Measurements from ENCODE around the gene CCPG1. TPM values are rescaled to one million over a fixed set of nuclear protein-coding genes. Genes with fewer than 3 reads are reported as not detected.

Gene CCPG1
- polyA plus RNA-seq, 1 donor (not counting 4 experiments of a cell fraction or from before 2014, with no cell fraction given): 12.4 TPM

DNA sequence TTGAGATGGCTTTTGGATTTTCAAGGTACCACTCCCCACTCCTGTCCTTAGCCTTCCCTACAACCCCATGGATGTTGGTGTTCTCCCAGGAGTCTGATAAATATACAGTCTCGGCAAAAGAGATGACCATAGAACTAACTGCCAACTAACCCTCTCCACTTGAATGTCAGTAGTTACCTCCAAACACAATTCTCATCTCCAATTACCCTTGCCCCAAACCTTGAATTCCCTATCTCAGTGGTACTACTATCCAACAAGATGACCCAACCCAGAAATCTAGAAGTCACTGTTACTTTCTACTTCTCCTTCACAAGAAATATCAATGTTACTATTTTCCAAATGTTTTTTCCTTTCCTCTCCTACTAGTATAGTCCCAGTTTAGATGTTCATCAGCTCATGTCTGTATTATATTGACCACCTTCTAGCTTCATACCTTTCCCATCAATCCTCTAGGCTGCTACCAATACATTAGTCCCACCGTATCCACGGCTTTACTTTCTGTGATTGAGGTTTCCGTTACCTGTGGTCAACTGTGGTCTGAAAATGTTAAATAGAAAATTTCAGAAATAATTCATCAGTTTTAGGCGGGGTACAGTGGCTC is 51.1 kb downstream of the CCPG1 start:
- no peaks in the 10 kb centered on the region for H4K20me1 ChIP-seq (ENCODE audit: control insufficient read depth, extremely low read depth, insufficient read depth, low read length)
- no peak overlapping the region for H3K27ac ChIP-seq (ENCODE audit: control insufficient read depth, insufficient read depth, low read length)
- H3K27me3 ChIP-seq (ENCODE audit: control insufficient read depth, extremely low read depth, insufficient read depth, low read length): no peaks in the 10 kb centered on the region
- DNase-seq (ENCODE audit: low read depth, low spot score) (no peak), FAIRE-seq (no peak)
- H3K9ac ChIP-seq (ENCODE audit: control insufficient read depth, extremely low read depth, insufficient read depth, low read length): no peak overlapping the region
- TF ChIP-seq EZH2 (IDR thresholded peaks at IDR 0.05; ENCODE audit: low read length): no peak
- TF ChIP-seq, protein P1, sequence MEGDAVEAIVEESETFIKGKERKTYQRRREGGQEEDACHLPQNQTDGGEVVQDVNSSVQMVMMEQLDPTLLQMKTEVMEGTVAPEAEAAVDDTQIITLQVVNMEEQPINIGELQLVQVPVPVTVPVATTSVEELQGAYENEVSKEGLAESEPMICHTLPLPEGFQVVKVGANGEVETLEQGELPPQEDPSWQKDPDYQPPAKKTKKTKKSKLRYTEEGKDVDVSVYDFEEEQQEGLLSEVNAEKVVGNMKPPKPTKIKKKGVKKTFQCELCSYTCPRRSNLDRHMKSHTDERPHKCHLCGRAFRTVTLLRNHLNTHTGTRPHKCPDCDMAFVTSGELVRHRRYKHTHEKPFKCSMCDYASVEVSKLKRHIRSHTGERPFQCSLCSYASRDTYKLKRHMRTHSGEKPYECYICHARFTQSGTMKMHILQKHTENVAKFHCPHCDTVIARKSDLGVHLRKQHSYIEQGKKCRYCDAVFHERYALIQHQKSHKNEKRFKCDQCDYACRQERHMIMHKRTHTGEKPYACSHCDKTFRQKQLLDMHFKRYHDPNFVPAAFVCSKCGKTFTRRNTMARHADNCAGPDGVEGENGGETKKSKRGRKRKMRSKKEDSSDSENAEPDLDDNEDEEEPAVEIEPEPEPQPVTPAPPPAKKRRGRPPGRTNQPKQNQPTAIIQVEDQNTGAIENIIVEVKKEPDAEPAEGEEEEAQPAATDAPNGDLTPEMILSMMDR (optimal IDR thresholded peaks at IDR 0.05 in 1 of 3, IDR thresholded peaks at IDR 0.05 in 1 of 3, conservative IDR thresholded peaks at IDR 0.05 in 1 of 3; ENCODE audit: extremely low read depth in 1 of 3, insufficient read depth in 2 of 3, low read length in 3 of 3): no peak
- H2AFZ ChIP-seq (ENCODE audit: control insufficient read depth, low read length): no peak overlapping the region
- peaks cover 0 to 3% of the 10 kb centered on the region in 2 experiments for H3K36me3 ChIP-seq (ENCODE audit: control insufficient read depth in 2 of 2, extremely low read depth in 1 of 2, insufficient read depth in 2 of 2, low read length in 2 of 2)
- dilution Hi-C loops (cut with MboI; ENCODE audit: extremely low pct_ligation_motif_present, low sequenced_read_pairs): no loop called here
- H3K4me3 ChIP-seq (ENCODE audit: control insufficient read depth in 2 of 3, extremely low read depth in 1 of 3, insufficient read depth in 2 of 3, low read depth in 1 of 3, low read length in 3 of 3): no peak overlapping the region
- no peaks in the 10 kb centered on the region for H3K79me2 ChIP-seq (ENCODE audit: control insufficient read depth, insufficient read depth, low read length)
- H3K4me1 ChIP-seq (ENCODE audit: control insufficient read depth, extremely low read depth, insufficient read depth, low read length): no peaks in the 10 kb centered on the region
- no peak overlapping the region for H3K4me2 ChIP-seq (ENCODE audit: control insufficient read depth, extremely low read depth, insufficient read depth, low read depth, low read length)
- H3K9me3 ChIP-seq (ENCODE audit: control insufficient read depth, low read depth, low read length): no peaks in the 10 kb centered on the region
- H3K9me1 ChIP-seq (ENCODE audit: control insufficient read depth, extremely low read depth, insufficient read depth, low read length): no peaks in the 10 kb centered on the region

DNA sequence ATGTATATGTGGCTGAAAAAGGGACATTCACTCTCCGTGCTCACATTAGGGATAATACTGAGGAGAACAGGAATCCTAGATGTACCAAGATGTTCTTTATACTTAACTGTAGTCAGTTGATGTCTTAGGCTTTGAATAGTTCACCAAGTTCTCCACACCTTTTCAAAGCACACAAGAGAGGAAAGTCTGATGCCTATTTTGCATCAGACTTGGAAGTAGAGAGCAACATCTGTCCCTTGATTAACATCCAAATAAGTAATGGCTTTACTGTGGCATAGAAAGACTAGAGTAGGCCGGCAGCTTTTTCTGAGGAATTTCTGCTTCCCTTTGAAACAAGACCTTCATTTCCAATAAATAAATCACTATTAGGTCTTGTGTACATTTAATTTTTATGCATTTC is 55.1 kb downstream of the CCPG1 start:
- no peaks in the 10 kb centered on the region for H3K27me3 ChIP-seq (ENCODE audit: control insufficient read depth, extremely low read depth, insufficient read depth, low read length)
- no peak overlapping the region for H3K4me2 ChIP-seq (ENCODE audit: control insufficient read depth, extremely low read depth, insufficient read depth, low read depth, low read length)
- TF ChIP-seq, protein P1 (optimal IDR thresholded peaks at IDR 0.05 in 1 of 3, IDR thresholded peaks at IDR 0.05 in 1 of 3, conservative IDR thresholded peaks at IDR 0.05 in 1 of 3; ENCODE audit: extremely low read depth in 1 of 3, insufficient read depth in 2 of 3, low read length in 3 of 3): no peak
- no peak for TF ChIP-seq EZH2 (IDR thresholded peaks at IDR 0.05; ENCODE audit: low read length)

More for the DNA sequence above, 55.1 kb downstream of the CCPG1 start:
- DNase-seq (ENCODE audit: low read depth, low spot score) (no peak), FAIRE-seq (no peak)
- Histone ChIP-seq H2AFZ (ENCODE audit: control insufficient read depth, low read length) (no peak overlapping the region), H4K20me1 (ENCODE audit: control insufficient read depth, extremely low read depth, insufficient read depth, low read length) (no peaks in the 10 kb centered on the region), H3K27ac (ENCODE audit: control insufficient read depth, insufficient read depth, low read length) (no peak overlapping the region), H3K4me3 (ENCODE audit: control insufficient read depth in 2 of 3, extremely low read depth in 1 of 3, insufficient read depth in 2 of 3, low read depth in 1 of 3, low read length in 3 of 3) (no peak overlapping the region), H3K9ac (ENCODE audit: control insufficient read depth, extremely low read depth, insufficient read depth, low read length) (no peak overlapping the region), H3K9me3 (ENCODE audit: control insufficient read depth, low read depth, low read length) (no peaks in the 10 kb centered on the region), H3K79me2 (ENCODE audit: control insufficient read depth, insufficient read depth, low read length) (no peaks in the 10 kb centered on the region), H3K4me1 (ENCODE audit: control insufficient read depth, extremely low read depth, insufficient read depth, low read length) (no peaks in the 10 kb centered on the region), H3K9me1 (ENCODE audit: control insufficient read depth, extremely low read depth, insufficient read depth, low read length) (no peaks in the 10 kb centered on the region), H3K36me3 (ENCODE audit: control insufficient read depth in 2 of 2, extremely low read depth in 1 of 2, insufficient read depth in 2 of 2, low read length in 2 of 2) (peaks cover 0 to 3% of the 10 kb centered on the region in 2 experiments)
- dilution Hi-C loops (cut with MboI; ENCODE audit: extremely low pct_ligation_motif_present, low sequenced_read_pairs): no loop called here
